GM20000 (cell line): ENCODE measurements around the gene PELI1.

Experiments used
- DNase-seq: peaks from one replicate; pipeline ENCODE4 v3.0.0; 2012; ENCODE audit warnings: low spot score
- TF ChIP-seq, protein P1 (sequence below): IDR thresholded peaks from 2 replicates; pipeline ENCODE4 v1.5.1; 2012; ENCODE audit warnings: mild to moderate bottlenecking, control low read depth; ENCODE audit errors: extremely low read depth, missing control alignments

PELI1 gene

DNA sequence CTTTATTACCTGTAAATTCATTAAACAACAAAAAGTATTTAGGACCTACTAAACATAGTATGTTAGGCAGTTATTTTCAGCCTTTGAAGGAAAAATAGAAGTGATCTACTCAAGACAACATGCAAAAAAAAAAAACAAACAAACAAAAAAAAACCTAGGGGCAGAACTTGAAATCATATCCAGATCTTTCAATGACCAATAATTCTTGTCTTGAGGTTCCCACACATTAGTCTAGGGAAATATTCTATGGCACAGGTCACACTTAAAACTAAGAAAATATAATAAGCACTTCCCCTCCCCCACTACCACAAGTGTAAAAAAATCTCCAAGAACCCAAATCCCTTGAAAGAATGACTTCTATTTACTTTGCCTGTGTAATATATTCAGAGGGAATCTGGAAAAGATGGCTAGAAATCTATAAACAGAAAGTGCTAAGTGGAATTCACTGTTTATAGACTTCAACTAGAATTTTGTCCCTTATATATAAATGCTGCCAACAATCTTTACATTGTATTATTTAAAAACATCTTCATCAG, 3.5 kb downstream of the PELI1 start:
- TF ChIP-seq, protein P1, sequence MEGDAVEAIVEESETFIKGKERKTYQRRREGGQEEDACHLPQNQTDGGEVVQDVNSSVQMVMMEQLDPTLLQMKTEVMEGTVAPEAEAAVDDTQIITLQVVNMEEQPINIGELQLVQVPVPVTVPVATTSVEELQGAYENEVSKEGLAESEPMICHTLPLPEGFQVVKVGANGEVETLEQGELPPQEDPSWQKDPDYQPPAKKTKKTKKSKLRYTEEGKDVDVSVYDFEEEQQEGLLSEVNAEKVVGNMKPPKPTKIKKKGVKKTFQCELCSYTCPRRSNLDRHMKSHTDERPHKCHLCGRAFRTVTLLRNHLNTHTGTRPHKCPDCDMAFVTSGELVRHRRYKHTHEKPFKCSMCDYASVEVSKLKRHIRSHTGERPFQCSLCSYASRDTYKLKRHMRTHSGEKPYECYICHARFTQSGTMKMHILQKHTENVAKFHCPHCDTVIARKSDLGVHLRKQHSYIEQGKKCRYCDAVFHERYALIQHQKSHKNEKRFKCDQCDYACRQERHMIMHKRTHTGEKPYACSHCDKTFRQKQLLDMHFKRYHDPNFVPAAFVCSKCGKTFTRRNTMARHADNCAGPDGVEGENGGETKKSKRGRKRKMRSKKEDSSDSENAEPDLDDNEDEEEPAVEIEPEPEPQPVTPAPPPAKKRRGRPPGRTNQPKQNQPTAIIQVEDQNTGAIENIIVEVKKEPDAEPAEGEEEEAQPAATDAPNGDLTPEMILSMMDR = no peak
- no peak for DNase-seq

DNA sequence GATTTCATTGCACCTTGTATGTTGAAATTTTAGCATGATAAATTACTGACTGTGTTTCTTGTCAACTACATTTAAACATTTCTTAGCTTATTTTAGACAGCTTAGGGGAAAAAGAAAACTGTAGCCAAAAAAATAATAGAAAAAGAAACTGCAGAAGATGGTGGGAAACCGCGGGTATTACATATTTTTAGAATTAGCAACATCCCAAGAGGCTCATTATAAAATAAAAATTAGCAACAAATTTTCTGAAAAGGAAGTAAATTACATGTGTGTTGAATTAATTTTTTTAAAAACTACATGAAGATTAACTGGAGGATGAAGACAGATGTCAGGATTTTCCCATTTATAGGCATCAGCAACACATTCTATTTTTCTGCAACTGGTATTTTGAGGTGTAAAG, 4.3 kb downstream of the PELI1 start:
- no peak for DNase-seq
- TF ChIP-seq, protein P1 = no peak

DNA sequence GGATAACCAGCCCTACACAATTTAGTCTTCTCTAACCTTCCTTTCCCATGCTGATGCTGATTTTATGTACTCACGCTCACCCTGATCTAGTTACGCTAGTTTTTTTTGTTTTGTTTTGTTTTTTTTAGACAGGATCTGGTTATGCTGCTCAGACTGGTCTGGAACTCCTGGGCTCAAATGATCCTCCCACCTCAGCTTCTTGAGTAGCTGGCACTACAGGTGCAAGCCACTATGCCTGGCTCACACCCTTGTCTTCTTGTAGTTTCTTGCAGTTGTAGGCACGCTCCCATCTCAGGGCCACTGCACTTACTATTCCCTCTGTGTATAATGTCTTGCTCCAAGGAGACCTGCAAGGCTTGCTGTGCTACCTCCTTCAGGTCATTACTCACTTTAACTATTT, 6.2 kb downstream of the PELI1 start:
- TF ChIP-seq, protein P1 = no peak
- no peak for DNase-seq

DNA sequence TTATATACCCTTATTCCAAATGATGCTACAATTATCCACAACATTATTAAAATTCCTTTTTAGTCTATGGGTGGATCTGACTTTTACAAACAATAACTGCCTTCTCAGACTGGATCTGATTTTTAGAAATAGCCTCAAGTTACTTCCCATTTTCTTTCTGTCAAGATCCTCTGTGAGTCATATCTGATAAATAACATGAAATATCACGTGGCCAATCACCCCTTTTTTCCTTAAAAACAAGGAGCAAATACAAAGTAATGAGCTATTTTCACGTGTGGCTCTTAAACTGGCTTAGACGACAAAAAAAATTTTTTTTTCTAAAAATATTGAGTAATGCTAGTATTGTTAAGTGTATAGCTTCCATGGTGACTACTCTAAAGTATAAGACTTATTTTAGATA, 6.7 kb downstream of the PELI1 start:
- TF ChIP-seq, protein P1 = no peak
- DNase-seq = no peak

DNA sequence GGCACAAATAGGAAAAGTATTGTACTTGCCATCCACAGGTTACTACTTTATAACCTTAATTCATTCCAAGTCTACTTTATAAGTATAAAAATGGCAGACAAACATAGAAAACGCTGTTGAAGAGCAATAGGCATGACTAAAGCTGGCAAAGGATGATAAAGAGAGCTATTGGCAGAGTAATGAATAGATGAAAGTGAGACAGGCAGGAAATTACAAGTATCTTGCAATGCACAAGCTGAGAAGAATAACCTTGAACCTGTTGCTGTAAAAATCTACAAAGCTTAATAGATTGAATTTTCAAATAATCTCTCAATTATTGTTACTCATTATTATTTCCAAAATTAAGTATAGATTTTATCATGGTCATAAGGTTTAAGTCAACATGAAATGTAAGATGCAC, 8.8 kb downstream of the PELI1 start:
- TF ChIP-seq, protein P1 = no peak
- no peak for DNase-seq

DNA sequence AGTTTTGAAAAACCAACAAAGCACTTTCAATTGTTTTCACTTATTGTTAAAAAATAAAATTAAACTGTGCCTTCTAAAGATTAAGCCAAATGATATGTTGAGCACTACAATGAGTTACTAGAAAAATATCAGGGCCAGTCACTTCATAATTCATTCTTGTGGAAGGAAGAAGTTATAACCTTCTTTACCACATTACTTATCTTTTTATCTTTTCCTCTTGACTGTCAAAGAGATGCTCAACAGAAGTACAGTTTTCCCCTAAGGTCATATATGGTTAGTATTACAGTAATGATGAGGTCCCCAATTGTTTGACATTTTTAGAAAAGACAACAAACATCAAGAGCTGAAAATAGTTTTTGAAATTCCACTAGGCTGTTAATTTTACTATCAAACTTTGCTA, 9.4 kb downstream of the PELI1 start:
- TF ChIP-seq, protein P1 = no peak
- no peak for DNase-seq

DNA sequence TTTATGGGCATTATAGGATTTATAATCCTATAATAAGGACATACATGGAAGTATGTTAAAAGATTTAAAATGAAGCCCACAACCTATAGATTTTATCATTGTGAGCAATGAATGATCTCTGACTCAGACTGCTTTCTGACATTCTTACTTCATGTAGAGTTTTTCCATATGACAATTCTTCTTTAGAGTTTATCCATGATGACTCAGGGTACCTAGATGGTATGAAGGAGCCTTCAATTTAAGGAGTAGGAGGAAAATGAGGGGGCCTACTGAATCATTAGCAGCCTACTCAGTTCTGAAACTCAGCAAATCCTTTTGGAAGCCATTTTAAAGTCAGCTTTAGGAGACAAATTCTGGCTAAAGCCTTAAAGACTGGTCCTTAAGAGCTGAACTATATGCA, 10.4 kb downstream of the PELI1 start:
- DNase-seq = no peak
- TF ChIP-seq, protein P1 = no peak
